AG04449 (cell line): ENCODE measurements around the gene CSF3R.
"Not testable (repeated sequence)": the region's sequence is repeated elsewhere in the genome, so short reads cannot be mapped to it uniquely, and the experiment has no call there.

Experiments
- CTCF ChIA-PET: fragments of 350-600 bp; formaldehyde crosslinking; extraction: SDS; loops from one replicate; lab custom pipeline; 2021; ENCODE audit warnings: antibody characterized with exemption; lab: Yijun Ruan, JAX
- POLR2A ChIA-PET: fragments of 400-600, 350-600 bp; formaldehyde crosslinking; extraction: SDS; loops from one replicate; lab custom pipeline; 2020; ENCODE audit warnings: antibody characterized with exemption, inconsistent platforms; lab: Yijun Ruan, JAX
- DNase-seq: peaks from one replicate; pipeline ENCODE4 v3.0.0-alpha.2; 2010; ENCODE audit warnings: low read depth, low spot score
- H3K4me3 ChIP-seq: 2 replicates; pipeline ENCODE4 v1.5.1; 2011; ENCODE audit warnings: low read depth, mild to moderate bottlenecking, control low read depth, low read length
- TF ChIP-seq, protein P1 (sequence below): IDR thresholded peaks from one replicate; pipeline ENCODE4 v1.5.1; 2011; ENCODE audit warnings: mild to moderate bottlenecking, moderate library complexity, low read length, control low read depth, inconsistent platforms; ENCODE audit not compliant: insufficient read depth; ENCODE audit errors: missing control alignments

CSF3R gene

DNA sequence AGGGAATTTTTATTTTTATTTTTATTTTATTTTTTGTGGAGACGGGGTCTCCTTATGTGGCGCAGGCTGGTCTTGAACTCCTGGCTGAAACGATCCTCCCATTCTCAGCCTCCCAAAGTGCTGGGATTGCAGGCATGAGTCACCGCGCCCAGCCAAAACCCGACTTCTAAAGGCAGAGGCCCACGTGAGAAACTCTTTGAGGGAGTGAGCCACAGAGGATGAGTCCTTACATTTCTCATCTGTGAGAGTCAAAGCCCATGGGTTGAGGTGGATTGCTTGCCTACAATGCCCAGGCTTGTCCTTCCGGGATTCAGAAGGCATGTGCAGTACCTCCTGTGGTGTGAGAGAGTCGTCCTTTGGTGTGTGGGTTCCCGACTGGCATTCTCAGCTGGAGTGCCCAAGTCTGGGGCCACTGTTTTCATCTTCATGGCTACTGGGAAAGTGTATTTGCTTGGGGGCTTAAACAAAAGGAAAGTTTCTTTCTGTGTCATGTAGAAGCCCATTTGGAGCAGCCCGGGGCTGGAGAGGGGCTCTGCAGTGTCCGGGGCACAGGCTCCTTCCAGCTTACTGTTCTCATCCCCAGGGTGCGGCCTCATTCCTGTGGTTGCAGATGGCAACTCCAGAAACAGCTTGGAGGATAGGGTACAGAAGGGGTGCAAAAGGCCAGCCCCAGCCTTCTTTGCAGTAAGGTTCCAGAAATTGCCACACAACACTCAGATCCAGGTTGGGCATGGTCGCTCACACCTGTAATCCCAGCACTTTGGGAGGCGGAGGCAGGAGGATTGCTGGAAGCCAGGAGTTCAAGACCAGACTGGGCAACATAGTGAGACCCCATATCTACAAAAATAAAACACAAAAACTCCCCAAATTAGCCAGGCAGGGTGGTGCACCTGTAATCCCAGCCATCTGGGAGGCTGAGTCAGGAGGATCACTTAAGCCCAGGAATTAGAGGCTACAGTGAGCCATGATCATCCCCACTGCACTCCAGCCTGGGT is 29.4 kb upstream of the CSF3R start:
- no peak overlapping the region for H3K4me3 ChIP-seq
- no peak for DNase-seq
- POLR2A ChIA-PET: no interaction called here
- CTCF ChIA-PET: no interaction called here
- TF ChIP-seq, protein P1, sequence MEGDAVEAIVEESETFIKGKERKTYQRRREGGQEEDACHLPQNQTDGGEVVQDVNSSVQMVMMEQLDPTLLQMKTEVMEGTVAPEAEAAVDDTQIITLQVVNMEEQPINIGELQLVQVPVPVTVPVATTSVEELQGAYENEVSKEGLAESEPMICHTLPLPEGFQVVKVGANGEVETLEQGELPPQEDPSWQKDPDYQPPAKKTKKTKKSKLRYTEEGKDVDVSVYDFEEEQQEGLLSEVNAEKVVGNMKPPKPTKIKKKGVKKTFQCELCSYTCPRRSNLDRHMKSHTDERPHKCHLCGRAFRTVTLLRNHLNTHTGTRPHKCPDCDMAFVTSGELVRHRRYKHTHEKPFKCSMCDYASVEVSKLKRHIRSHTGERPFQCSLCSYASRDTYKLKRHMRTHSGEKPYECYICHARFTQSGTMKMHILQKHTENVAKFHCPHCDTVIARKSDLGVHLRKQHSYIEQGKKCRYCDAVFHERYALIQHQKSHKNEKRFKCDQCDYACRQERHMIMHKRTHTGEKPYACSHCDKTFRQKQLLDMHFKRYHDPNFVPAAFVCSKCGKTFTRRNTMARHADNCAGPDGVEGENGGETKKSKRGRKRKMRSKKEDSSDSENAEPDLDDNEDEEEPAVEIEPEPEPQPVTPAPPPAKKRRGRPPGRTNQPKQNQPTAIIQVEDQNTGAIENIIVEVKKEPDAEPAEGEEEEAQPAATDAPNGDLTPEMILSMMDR: no peak

DNA sequence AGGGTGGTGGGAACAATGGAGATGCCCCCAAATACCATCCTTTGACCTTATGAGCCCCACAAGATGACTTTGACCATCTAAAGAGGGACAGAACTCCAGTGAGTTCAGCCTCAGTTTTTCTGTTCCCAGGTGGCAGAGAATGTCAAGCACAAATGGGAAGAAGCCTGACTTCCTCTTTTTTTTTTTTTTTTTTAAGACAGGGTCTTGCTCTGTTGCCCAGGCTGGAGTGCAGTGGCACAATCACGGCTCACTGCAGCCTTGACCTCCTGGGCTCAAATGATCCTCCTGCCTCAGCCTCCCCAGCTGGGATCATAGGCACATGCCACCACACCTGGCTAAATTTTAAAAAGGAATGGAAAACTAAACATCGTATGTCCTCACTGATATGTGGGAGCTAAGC is 28.5 kb upstream of the CSF3R start:
- H3K4me3 ChIP-seq, DNase-seq, CTCF ChIA-PET, POLR2A ChIA-PET: not testable (repeated sequence)

DNA sequence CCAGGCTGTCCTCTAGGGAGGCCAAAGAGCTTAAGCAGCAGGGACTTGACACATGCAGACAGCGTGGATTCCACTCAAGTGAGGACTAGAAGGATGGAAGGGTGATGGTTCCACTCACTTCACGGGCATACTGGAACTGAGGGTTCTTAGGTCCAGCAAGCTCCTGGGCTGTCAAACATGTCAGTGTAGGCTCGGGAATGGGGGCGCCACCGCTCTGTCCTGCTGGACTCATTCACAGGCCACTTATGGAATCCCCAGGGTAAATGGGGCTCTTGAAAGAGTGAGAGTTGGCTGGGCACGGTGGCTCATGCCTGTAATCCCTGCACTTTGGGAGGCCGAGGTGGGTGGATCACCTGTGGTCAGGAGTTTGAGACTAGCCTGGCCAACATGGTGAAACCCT is 27.7 kb upstream of the CSF3R start:
- CTCF ChIA-PET: no interaction called here
- H3K4me3 ChIP-seq: no peak overlapping the region
- POLR2A ChIA-PET: no interaction called here
- TF ChIP-seq, protein P1: no peak
- DNase-seq: no peak

DNA sequence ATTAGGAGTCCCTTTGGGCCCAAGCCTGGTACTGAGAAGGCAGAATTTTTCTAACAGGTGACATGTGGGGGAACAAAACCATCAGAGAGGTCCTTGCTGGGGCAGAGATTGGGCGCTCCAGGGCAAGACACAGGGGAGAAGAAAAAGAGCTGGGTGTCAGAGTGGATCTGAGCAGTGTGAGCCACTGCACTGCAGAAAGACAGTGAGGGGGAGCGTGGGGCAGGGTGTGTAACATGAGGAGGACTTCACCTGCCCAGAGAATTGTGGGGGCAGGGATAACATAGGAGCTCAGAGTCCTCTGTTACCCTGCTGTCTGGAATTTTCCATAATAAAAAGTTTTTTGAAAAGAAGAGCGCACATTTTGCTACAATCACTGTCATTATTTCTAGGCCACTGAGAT is 25.5 kb upstream of the CSF3R start:
- no peak for DNase-seq
- H3K4me3 ChIP-seq: no peak overlapping the region
- TF ChIP-seq, protein P1: no peak
- CTCF ChIA-PET: interaction anchor here (3.6 kb wide), 1 partner anchor 9 kb away, joined by 37 read pairs; no protein-coding TSS in a partner anchor
- POLR2A ChIA-PET: no interaction called here

DNA sequence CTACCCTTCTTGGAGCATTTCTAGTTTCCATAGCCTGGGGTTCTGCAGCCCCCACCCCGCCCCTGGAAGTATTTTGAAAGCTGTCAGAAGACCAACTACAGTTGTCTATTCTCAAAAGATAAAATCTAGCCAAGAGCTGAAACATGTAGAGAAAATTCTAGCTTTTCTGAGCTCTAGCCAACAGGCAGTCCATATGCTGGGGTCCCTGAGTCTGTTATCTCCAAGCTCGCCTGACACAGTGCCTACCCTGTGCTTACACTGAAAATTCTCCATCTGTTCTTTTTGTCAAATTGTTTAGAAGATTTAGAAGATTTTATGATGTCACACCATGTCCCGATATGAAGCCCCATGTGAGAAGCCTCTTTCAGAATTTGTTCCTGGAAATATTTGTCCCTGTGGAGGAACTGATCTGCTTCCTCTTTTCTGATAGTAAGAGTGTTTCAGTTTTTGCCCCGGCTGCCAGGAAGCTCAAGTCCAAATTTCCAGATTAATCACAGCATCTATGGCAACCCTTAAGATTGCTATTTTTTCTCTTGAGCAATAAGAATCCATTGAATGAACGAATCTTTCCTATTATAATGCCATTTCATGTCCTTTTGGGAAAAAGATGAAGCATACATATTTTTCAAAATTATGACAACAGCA is 23.7 kb upstream of the CSF3R start:
- H3K4me3 ChIP-seq: no peak overlapping the region
- ChIA-PET CTCF (interaction anchor here (3.6 kb wide), 1 partner anchor 10 kb away, joined by 37 read pairs; no protein-coding TSS in a partner anchor), POLR2A (no interaction called here)
- no peak for DNase-seq
- TF ChIP-seq, protein P1: no peak

DNA sequence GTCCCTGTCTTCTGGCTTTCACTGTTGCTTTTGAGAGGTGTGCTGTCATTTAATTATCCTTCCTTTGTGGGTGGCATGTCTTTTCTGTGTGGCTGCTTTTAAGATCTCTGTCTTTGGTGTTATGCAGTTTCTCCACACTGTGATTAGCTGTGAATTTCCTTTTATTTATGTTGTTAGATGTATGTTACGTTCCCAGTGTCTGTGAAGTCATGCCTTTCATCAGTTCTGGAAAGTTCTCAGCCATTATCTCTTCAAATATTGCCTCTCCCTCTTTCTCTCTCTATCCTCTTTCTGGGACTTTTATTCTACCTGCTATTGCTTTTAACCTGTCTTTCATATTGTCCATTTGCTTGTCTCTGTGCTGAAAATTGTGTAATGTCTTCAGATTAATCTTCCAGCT is 21.0 kb upstream of the CSF3R start:
- TF ChIP-seq, protein P1: no peak
- ChIA-PET CTCF (interaction anchor here (0.9 to 1.1 kb wide), 2 partner anchors 11 to 13 kb away, joined by 3 to 4 read pairs; no protein-coding TSS in a partner anchor), POLR2A (no interaction called here)
- H3K4me3 ChIP-seq: no peak overlapping the region
- no peak for DNase-seq
